ENCODE data around the gene THAP7. TPM values are rescaled to one million over a fixed set of nuclear protein-coding genes. Genes with fewer than 3 reads are reported as not detected.
"Not testable (repeated sequence)": the region's sequence is repeated elsewhere in the genome, so short reads cannot be mapped to it uniquely, and the experiment has no call there.

The THAP7 gene
- total and polyA plus RNA-seq, 9 of the 15 experiments (the other 6 are each of a cell fraction or from before 2014, with no cell fraction given), result 7.9 to 263 (median 84.1) TPM

DNA sequence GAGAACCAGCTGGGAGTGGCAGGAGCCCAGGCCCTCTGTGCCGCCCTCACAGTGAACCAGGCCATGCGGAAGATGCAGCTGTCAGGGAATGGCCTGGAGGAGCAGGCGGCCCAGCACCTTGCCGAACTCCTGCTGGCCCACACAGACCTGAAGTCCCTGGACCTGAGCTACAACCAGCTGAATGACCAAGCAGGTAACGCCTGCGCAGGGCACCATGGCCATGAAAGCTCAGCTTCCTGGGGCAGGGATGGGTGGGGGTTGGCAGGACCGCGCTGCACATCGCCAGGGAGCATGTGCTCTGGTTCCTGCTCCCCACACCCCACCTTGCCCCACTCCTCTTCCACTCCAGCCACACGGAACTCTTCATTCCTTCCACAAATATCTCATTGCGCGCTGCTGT is 47.0 kb upstream of the THAP7 start:
- CTCF ChIA-PET (ENCODE audit: low intra/inter-chr PET ratio); H3K79me2 ChIP-seq (ENCODE audit: control insufficient read depth, insufficient read depth, low read length); in situ Hi-C loops (cut with MboI); ATAC-seq; H3K9me3 ChIP-seq (replicated peaks; ENCODE audit: control insufficient read depth, insufficient read depth, low read depth, low read length); H3K9ac ChIP-seq (ENCODE audit: insufficient read depth in 1 of 2, low read depth in 2 of 2, low read length in 2 of 2); H3K4me2 ChIP-seq (ENCODE audit: insufficient read depth, low read length); H2AFZ ChIP-seq (ENCODE audit: low read depth, low read length); DNase-seq (ENCODE audit: extremely low read depth in 1 of 4, low spot score in 3 of 4); BruUV-seq (replicated peaks); FAIRE-seq; H3K9me1 ChIP-seq (ENCODE audit: control insufficient read depth, insufficient read depth, low read length); H3K4me3 ChIP-seq; H3K27ac ChIP-seq (ENCODE audit: extremely low read depth, low read depth, low read length); H3K36me3 ChIP-seq (ENCODE audit: control insufficient read depth, insufficient read depth, low read length): not testable (repeated sequence)
- peaks cover 18 to 30% of the 10 kb centered on the region in 2 experiments for H3K4me1 ChIP-seq (replicated peaks in 1 of 2; ENCODE audit: control insufficient read depth in 2 of 2, insufficient read depth in 2 of 2, low read length in 2 of 2)
- intact Hi-C loops (cut with micrococcal nuclease), result loop anchor here (5.0 kb wide), 2 partner anchors 37 to 87 kb away; no protein-coding TSS in a partner anchor
- peaks cover 29% of the 10 kb centered on the region for H4K20me1 ChIP-seq (replicated peaks; ENCODE audit: control insufficient read depth, insufficient read depth, low read length)
- peaks cover 33 to 78% of the 10 kb centered on the region in 2 experiments; a peak in 4 of 5 replicates for H3K27me3 ChIP-seq (ENCODE audit: control insufficient read depth in 2 of 2, insufficient read depth in 2 of 2, low read length in 2 of 2)
- POLR2A ChIA-PET, result interaction anchor here (1.0 to 12.9 kb wide), 2 partner anchors 19 to 25 kb away, joined by 3 to 120 read pairs; partner anchors contain the start of gene SLC7A4
- WGBS (ENCODE audit: insufficient coverage, low coverage, missing lambda C conversion rate), result 43% methylated on average over 3 of the region's 12 CpGs

- CTCF ChIA-PET (ENCODE audit: low intra/inter-chr PET ratio); FAIRE-seq; ATAC-seq; H3K9ac ChIP-seq (ENCODE audit: insufficient read depth in 1 of 2, low read depth in 2 of 2, low read length in 2 of 2); H2AFZ ChIP-seq (ENCODE audit: low read depth, low read length); H3K79me2 ChIP-seq (ENCODE audit: control insufficient read depth, insufficient read depth, low read length); BruUV-seq (replicated peaks); H3K9me1 ChIP-seq (ENCODE audit: control insufficient read depth, insufficient read depth, low read length); H3K9me3 ChIP-seq (replicated peaks; ENCODE audit: control insufficient read depth, insufficient read depth, low read depth, low read length); H3K36me3 ChIP-seq (ENCODE audit: control insufficient read depth, insufficient read depth, low read length); H3K4me3 ChIP-seq; DNase-seq (ENCODE audit: extremely low read depth in 1 of 4, low spot score in 3 of 4); H3K27ac ChIP-seq (ENCODE audit: extremely low read depth, low read depth, low read length); in situ Hi-C loops (cut with MboI); H3K4me2 ChIP-seq (ENCODE audit: insufficient read depth, low read length); TF ChIP-seq ATF1 (tag; IDR thresholded peaks at IDR 0.05); BRCA1 (IDR thresholded peaks at IDR 0.05): not testable (repeated sequence)
- Histone ChIP-seq H3K27me3 (ENCODE audit: control insufficient read depth in 2 of 2, insufficient read depth in 2 of 2, low read length in 2 of 2) (peaks cover 34 to 77% of the 10 kb centered on the region in 2 experiments; a peak in 4 of 5 replicates), H4K20me1 (replicated peaks; ENCODE audit: control insufficient read depth, insufficient read depth, low read length) (peaks cover 26% of the 10 kb centered on the region), H3K4me1 (replicated peaks in 1 of 2; ENCODE audit: control insufficient read depth in 2 of 2, insufficient read depth in 2 of 2, low read length in 2 of 2) (peaks cover 23 to 35% of the 10 kb centered on the region in 2 experiments)
- 3% methylated on average over 5 of the region's 5 CpGs for WGBS (ENCODE audit: insufficient coverage, low coverage, missing lambda C conversion rate)
- intact Hi-C loops (cut with micrococcal nuclease), result loop anchor here (5.0 kb wide), 2 partner anchors 36 to 86 kb away; no protein-coding TSS in a partner anchor
- TF ChIP-seq ATF1 (CRISPR knock-in tag; IDR thresholded peaks at IDR 0.05) (0 out of 2 replicates have a peak, but pooled peaks have one; percentile 15), BRCA1 (CRISPR knock-in tag; IDR thresholded peaks at IDR 0.05) (0 out of 2 replicates have a peak, but pooled peaks have one; percentile 70), PURB (CRISPR knock-in tag; IDR thresholded peaks at IDR 0.05; ENCODE audit: low read depth) (0 out of 2 replicates have a peak, but pooled peaks have one; percentile 70), ZC3H4 (CRISPR knock-in tag; IDR thresholded peaks at IDR 0.05; ENCODE audit: borderline replicate concordance) (0 out of 2 replicates have a peak, but pooled peaks have one; percentile 35)
- POLR2A ChIA-PET, result interaction anchor here (0.6 to 12.9 kb wide), 5 partner anchors 7 to 21 kb away, joined by 3 to 120 read pairs (median 24); partner anchors contain the start of gene SLC7A4
Observed at GRCh38 chr22:21048448-21048847, 46.5 kb upstream of the THAP7 start.
